ENCODE measurements around the gene ACTMAP. TPM values are rescaled to one million over a fixed set of nuclear protein-coding genes. Genes with fewer than 3 reads are reported as not detected.

Gene ACTMAP
- total and polyA plus RNA-seq, 7 donors: 1.8 to 11.0 (median 5.3) TPM

DNA sequence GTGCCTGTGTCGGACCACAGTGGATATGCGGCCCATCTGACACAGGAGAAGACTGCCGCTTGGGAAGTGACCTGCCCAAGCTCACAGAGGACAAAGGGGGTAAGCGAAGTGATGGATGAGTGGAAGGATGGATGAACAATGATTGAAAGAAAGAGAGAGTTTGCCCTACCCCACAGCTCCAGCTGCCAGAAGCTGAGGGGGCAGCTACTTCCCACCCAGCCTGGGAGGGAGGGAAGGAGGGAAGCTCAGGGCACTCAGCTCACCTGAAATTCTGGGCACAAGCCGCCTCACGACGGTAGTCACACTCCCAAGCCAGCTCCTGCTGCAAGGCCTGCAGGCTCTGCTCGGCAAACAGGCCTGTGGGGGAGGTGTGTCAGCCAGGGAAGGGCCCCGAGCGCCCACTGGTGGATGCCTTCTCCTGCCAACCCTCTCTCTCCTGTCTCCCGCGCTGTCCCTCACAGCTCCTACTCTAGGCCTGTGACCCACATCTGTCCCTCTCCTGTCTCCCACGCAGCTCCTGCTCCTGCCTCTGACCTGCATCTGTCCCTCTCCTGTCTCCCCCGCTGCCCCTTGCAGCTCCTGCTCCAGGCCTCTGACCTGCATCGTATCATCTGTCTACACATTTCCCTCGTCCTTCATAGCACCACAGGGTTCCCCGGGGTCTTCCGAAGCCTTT is 47.8 kb downstream of the ACTMAP start:
- no peaks in the 10 kb centered on the region for H3K27me3 ChIP-seq
- 73 to 82% methylated on average over 18 of the region's 18 CpGs for WGBS, 2 donors
- DNase-seq: peak; percentile 84
- peaks cover 0 to 19% (median 10%) of the 10 kb centered on the region in 4 donors for H3K4me1 ChIP-seq
- peaks cover 14 to 87% (median 31%) of the 10 kb centered on the region in 4 donors for H3K36me3 ChIP-seq
- H3K4me3 ChIP-seq: no peak overlapping the region
- H3K27ac ChIP-seq: peak overlapping the region; percentile 6 to 75 (median 71)
- TF ChIP-seq POLR2AphosphoS5 (IDR thresholded peaks at IDR 0.05): no peak
- TF ChIP-seq, protein P1, sequence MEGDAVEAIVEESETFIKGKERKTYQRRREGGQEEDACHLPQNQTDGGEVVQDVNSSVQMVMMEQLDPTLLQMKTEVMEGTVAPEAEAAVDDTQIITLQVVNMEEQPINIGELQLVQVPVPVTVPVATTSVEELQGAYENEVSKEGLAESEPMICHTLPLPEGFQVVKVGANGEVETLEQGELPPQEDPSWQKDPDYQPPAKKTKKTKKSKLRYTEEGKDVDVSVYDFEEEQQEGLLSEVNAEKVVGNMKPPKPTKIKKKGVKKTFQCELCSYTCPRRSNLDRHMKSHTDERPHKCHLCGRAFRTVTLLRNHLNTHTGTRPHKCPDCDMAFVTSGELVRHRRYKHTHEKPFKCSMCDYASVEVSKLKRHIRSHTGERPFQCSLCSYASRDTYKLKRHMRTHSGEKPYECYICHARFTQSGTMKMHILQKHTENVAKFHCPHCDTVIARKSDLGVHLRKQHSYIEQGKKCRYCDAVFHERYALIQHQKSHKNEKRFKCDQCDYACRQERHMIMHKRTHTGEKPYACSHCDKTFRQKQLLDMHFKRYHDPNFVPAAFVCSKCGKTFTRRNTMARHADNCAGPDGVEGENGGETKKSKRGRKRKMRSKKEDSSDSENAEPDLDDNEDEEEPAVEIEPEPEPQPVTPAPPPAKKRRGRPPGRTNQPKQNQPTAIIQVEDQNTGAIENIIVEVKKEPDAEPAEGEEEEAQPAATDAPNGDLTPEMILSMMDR (IDR thresholded peaks at IDR 0.05): peak; percentile 58 to 75 (median 70)
- no peak for TF ChIP-seq EP300 (IDR thresholded peaks at IDR 0.05)
- no peak for TF ChIP-seq POLR2A (IDR thresholded peaks at IDR 0.05)
- intact Hi-C loops (cut with DNase I): loop anchor here (2.0 kb wide), 1 partner anchor 40 kb away; no protein-coding TSS in a partner anchor
- H3K9me3 ChIP-seq: no peaks in the 10 kb centered on the region

DNA sequence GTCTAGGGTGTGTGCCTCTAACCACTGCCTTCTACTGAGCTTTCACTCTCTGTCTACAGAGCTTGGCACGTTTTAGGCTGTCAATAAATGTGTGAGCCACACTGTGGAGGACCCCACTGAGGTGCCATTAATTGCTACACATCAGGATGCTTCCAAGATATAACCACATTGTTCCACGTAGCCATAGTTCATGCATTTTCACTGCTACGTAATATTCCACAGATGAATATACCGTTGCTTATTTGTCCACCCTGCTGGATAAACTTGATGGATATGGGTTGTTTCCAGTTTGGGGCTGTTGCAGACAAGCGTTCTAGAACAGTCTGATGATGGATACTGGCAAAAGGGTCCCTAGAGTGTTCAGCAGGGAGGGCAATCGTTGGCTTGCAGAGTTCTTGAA is 48.5 kb downstream of the ACTMAP start:
- no peak overlapping the region for H3K4me3 ChIP-seq
- peak overlapping the region in 3 of 4 donors; percentile 69 to 75 (median 73) for H3K27ac ChIP-seq
- intact Hi-C loops (cut with DNase I): loop anchor here (2.0 kb wide), 1 partner anchor 39 kb away; no protein-coding TSS in a partner anchor
- no peaks in the 10 kb centered on the region for H3K27me3 ChIP-seq
- DNase-seq: no peak
- WGBS, 2 donors: 94 to 97% methylated on average over 6 of the region's 6 CpGs
- TF ChIP-seq POLR2A (IDR thresholded peaks at IDR 0.05) (no peak), EP300 (IDR thresholded peaks at IDR 0.05) (no peak), POLR2AphosphoS5 (IDR thresholded peaks at IDR 0.05) (no peak)
- TF ChIP-seq, protein P1 (IDR thresholded peaks at IDR 0.05): no peak
- H3K9me3 ChIP-seq: no peaks in the 10 kb centered on the region
- peaks cover 14 to 87% (median 31%) of the 10 kb centered on the region in 4 donors for H3K36me3 ChIP-seq
- H3K4me1 ChIP-seq: peaks cover 0 to 19% (median 10%) of the 10 kb centered on the region in 4 donors

DNA sequence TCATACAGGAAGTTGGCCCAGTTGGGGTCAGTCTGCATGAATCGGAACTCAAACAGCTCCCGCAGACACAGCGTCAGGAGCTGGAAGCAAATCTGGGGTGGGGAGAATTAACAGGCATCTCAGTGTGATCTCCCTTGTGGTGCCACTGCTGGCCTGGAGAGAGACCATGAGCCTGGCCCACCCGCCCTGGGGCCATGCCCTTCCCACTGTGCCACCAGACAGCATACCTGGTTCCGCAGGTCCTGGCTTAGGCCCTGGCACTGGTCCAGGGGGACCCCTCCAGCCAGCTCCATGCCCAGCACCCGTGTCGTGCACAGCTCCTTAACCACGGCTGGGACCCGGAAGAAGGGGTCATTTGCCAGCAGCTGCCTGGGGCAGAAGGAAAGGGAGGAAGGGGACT is 50.2 kb downstream of the ACTMAP start:
- Histone ChIP-seq H3K9me3 (no peaks in the 10 kb centered on the region), H3K27ac (no peak overlapping the region), H3K36me3 (peaks cover 18 to 86% (median 33%) of the 10 kb centered on the region in 4 donors), H3K4me3 (no peak overlapping the region), H3K27me3 (no peaks in the 10 kb centered on the region), H3K4me1 (peaks cover 0 to 19% (median 10%) of the 10 kb centered on the region in 4 donors)
- 96% methylated on average over 9 of the region's 9 CpGs for WGBS, 2 donors
- TF ChIP-seq EP300 (IDR thresholded peaks at IDR 0.05): no peak
- TF ChIP-seq POLR2AphosphoS5 (IDR thresholded peaks at IDR 0.05): no peak
- TF ChIP-seq, protein P1 (IDR thresholded peaks at IDR 0.05): no peak
- intact Hi-C loops (cut with DNase I): no loop called here
- DNase-seq: no peak

DNA sequence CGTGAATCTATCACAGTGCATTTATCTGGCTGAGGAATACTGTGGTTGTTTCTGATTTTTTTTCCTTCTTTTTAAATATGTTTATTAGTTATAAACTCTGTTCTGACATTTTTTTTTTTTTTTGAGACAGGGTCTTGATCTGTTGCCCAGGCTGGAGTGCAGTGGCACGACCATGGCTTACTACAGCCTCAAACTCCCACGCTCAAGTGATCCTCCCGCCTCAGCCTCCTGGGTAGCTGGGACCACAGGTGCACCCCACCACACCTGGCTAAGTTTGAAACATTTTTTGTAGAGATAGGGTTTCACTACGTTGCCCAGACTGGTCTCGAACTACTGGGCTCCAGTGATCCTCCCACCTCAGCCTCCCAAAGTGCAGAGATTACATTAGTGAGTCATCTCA is 53.3 kb downstream of the ACTMAP start:
- H3K27ac ChIP-seq: no peak overlapping the region
- intact Hi-C loops (cut with DNase I): no loop called here
- H3K9me3 ChIP-seq: no peaks in the 10 kb centered on the region
- TF ChIP-seq POLR2AphosphoS5 (IDR thresholded peaks at IDR 0.05): no peak
- TF ChIP-seq, protein P1 (IDR thresholded peaks at IDR 0.05): no peak
- TF ChIP-seq POLR2A (IDR thresholded peaks at IDR 0.05): no peak
- 95 to 96% methylated on average over 6 of the region's 6 CpGs for WGBS, 2 donors
- no peak overlapping the region for H3K4me3 ChIP-seq
- H3K27me3 ChIP-seq: no peaks in the 10 kb centered on the region
- peaks cover 0 to 4% (median 0%) of the 10 kb centered on the region in 4 donors for H3K4me1 ChIP-seq
- peaks cover 10 to 88% (median 26%) of the 10 kb centered on the region in 4 donors for H3K36me3 ChIP-seq
- no peak for DNase-seq

All from sigmoid colon (tissue), 7 donors.